ENCODE measurements around the gene NTNG2. TPM values are rescaled to one million over a fixed set of nuclear protein-coding genes. Genes with fewer than 3 reads are reported as not detected.

NTNG2 gene
- total and polyA plus RNA-seq, 9 of the 15 experiments (the other 6 are each of a cell fraction or from before 2014, with no cell fraction given): 0.01 to 0.11 (median 0.09) TPM; not detected in 6

DNA sequence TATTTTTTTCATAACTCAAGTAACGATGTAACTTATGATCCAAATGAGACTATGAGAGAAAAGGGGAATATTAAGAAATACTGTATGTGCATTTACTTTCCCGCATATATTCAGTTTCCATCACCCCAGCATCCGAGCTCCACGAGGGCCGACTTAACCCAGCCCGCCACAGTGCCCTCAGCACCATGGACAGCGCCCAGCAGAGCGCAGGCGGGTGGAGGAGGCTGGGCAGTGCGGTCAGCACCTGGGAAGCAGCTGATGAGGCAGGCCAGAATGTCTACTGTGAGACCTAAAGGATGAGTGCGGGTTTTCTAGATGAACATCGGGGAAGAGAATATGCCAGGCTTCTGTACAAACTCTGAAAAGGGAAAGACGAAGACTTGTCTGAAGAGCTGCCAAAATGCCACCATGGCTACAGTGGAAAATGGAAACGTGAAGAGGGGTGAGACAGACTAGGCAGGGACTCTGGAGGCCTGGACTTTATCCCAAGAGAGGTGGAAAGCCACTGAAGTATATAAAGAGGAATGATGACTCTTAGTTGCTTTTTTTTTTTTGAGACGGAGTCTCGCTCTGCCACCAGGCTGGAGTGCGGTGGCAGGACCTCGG, 47.7 kb upstream of the NTNG2 start (continued):
- TF ChIP-seq, protein P1, sequence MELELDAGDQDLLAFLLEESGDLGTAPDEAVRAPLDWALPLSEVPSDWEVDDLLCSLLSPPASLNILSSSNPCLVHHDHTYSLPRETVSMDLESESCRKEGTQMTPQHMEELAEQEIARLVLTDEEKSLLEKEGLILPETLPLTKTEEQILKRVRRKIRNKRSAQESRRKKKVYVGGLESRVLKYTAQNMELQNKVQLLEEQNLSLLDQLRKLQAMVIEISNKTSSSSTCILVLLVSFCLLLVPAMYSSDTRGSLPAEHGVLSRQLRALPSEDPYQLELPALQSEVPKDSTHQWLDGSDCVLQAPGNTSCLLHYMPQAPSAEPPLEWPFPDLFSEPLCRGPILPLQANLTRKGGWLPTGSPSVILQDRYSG (tag; conservative IDR thresholded peaks at IDR 0.05; ENCODE audit: low read depth): no peak
- TF ChIP-seq, protein P2, sequence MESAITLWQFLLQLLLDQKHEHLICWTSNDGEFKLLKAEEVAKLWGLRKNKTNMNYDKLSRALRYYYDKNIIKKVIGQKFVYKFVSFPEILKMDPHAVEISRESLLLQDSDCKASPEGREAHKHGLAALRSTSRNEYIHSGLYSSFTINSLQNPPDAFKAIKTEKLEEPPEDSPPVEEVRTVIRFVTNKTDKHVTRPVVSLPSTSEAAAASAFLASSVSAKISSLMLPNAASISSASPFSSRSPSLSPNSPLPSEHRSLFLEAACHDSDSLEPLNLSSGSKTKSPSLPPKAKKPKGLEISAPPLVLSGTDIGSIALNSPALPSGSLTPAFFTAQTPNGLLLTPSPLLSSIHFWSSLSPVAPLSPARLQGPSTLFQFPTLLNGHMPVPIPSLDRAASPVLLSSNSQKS (CRISPR knock-in tag; IDR thresholded peaks at IDR 0.05): no peak
- TF ChIP-seq IFI16 (CRISPR knock-in tag; IDR thresholded peaks at IDR 0.05) (no peak), FOXP1 (CRISPR knock-in tag; IDR thresholded peaks at IDR 0.05) (no peak), HNRNPL (IDR thresholded peaks at IDR 0.05; ENCODE audit: low read depth, low read length) (no peak), CBX8 (IDR thresholded peaks at IDR 0.05; ENCODE audit: borderline replicate concordance, extremely low read depth, low read depth, low read length, poor library complexity, severe bottlenecking) (no peak), MTA3 (IDR thresholded peaks at IDR 0.05; ENCODE audit: borderline replicate concordance) (no peak), PTRF (tag; IDR thresholded peaks at IDR 0.05) (no peak), RNF2 (IDR thresholded peaks at IDR 0.05) (no peak), ZFX (CRISPR knock-in tag; IDR thresholded peaks at IDR 0.05) (no peak), POLR2AphosphoS5 (IDR thresholded peaks at IDR 0.05; ENCODE audit: control insufficient read depth, insufficient read depth, low read depth, low read length) (no peak), CGGBP1 (CRISPR knock-in tag; IDR thresholded peaks at IDR 0.05) (no peak), ATF3 (IDR thresholded peaks at IDR 0.05) (no peak), ATF3 (CRISPR knock-in tag; conservative IDR thresholded peaks at IDR 0.05) (no peak)
- TF ChIP-seq, protein P3, sequence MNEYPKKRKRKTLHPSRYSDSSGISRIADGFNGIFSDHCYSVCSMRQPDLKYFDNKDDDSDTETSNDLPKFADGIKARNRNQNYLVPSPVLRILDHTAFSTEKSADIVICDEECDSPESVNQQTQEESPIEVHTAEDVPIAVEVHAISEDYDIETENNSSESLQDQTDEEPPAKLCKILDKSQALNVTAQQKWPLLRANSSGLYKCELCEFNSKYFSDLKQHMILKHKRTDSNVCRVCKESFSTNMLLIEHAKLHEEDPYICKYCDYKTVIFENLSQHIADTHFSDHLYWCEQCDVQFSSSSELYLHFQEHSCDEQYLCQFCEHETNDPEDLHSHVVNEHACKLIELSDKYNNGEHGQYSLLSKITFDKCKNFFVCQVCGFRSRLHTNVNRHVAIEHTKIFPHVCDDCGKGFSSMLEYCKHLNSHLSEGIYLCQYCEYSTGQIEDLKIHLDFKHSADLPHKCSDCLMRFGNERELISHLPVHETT (CRISPR knock-in tag; conservative IDR thresholded peaks at IDR 0.05 in 1 of 2, IDR thresholded peaks at IDR 0.05 in 1 of 2): peak in 1 of 2 experiments; percentile 85; a peak in 1 of 4 replicates
- TF ChIP-seq, protein P4, sequence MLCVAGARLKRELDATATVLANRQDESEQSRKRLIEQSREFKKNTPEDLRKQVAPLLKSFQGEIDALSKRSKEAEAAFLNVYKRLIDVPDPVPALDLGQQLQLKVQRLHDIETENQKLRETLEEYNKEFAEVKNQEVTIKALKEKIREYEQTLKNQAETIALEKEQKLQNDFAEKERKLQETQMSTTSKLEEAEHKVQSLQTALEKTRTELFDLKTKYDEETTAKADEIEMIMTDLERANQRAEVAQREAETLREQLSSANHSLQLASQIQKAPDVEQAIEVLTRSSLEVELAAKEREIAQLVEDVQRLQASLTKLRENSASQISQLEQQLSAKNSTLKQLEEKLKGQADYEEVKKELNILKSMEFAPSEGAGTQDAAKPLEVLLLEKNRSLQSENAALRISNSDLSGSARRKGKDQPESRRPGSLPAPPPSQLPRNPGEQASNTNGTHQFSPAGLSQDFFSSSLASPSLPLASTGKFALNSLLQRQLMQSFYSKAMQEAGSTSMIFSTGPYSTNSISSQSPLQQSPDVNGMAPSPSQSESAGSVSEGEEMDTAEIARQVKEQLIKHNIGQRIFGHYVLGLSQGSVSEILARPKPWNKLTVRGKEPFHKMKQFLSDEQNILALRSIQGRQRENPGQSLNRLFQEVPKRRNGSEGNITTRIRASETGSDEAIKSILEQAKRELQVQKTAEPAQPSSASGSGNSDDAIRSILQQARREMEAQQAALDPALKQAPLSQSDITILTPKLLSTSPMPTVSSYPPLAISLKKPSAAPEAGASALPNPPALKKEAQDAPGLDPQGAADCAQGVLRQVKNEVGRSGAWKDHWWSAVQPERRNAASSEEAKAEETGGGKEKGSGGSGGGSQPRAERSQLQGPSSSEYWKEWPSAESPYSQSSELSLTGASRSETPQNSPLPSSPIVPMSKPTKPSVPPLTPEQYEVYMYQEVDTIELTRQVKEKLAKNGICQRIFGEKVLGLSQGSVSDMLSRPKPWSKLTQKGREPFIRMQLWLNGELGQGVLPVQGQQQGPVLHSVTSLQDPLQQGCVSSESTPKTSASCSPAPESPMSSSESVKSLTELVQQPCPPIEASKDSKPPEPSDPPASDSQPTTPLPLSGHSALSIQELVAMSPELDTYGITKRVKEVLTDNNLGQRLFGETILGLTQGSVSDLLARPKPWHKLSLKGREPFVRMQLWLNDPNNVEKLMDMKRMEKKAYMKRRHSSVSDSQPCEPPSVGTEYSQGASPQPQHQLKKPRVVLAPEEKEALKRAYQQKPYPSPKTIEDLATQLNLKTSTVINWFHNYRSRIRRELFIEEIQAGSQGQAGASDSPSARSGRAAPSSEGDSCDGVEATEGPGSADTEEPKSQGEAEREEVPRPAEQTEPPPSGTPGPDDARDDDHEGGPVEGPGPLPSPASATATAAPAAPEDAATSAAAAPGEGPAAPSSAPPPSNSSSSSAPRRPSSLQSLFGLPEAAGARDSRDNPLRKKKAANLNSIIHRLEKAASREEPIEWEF (CRISPR knock-in tag; IDR thresholded peaks at IDR 0.05): no peak
